Fibroblast of skin of abdomen (primary cell): ENCODE measurements around the gene KLLN.
"Not testable (repeated sequence)": the region's sequence is repeated elsewhere in the genome, so short reads cannot be mapped to it uniquely, and the experiment has no call there.

Experiments used
- DNase-seq: peaks from one replicate; pipeline ENCODE4 v3.0.0-alpha.2; 2013

KLLN gene

DNA sequence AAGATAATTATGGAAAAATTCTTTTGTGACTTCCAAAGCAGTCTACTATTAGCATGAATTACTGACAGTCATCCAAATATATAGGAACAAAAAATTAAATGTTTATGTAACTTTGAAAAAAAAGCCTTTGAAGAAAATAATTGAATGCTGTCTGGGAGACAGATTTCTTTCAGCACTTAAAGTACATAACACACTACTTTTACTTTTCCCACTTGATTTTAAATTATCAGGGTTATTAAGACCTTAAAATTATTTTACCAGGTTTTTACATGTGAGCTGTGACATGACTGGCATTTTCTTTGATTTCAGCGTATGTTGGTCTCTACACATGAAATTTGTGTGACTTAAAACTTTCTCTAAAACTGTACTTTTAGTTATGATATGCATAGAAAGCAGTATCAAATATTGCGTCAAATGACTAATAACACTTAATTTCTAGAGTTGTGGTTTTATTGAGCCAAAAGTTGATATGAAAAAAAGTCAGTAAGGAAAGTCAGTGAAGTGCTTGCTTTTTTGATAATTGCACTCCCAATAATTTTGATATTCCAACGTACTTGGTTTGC, 3.2 kb upstream of the KLLN start:
- no peak for DNase-seq

GRCh38 chr10:87865241-87865881, 2.0 kb upstream of the KLLN start:
- no peak for DNase-seq

GRCh38 chr10:87864496-87865059, 1.2 kb upstream of the KLLN start:
- no peak for DNase-seq

- not testable (repeated sequence) for DNase-seq
These were observed 690 bp upstream of the KLLN start for GRCh38 chr10:87863951-87864495.

GRCh38 chr10:87862679-87863052, 667 bp downstream of the KLLN start:
- DNase-seq = no peak

- DNase-seq = peak; percentile 99
These were observed 1.2 kb downstream of the KLLN start for GRCh38 chr10:87861953-87862678.

- peak; percentile 68 for DNase-seq
These were observed 1.8 kb downstream of the KLLN start for GRCh38 chr10:87861566-87861952.

DNA sequence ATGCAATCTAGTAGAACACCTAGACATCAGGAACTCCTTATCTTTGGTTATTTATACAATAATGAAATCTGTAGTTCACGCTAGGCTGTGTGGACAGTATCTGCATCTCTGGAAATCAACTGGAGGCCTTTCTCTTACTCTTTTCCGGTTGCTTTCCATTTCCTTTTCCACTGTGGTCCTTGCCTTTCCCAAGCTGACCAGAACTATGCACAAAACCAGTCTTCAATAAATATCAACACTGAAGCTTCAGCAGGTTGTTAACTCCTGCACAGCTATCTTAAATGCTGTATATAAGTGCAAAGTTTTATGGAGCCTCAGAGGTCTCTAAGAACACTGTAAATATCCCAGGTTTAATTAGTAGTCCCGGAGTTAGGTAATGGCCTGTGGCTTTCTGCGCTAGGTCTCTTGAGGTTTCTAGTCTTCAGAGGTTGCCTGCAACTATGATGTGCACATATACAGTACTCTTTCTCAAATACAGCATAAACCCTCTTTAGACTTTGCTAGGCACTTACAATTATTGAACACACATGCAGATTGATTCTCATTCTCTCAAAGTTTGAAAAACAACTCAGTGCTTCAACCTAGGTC, 2.4 kb downstream of the KLLN start:
- DNase-seq = no peak

DNA sequence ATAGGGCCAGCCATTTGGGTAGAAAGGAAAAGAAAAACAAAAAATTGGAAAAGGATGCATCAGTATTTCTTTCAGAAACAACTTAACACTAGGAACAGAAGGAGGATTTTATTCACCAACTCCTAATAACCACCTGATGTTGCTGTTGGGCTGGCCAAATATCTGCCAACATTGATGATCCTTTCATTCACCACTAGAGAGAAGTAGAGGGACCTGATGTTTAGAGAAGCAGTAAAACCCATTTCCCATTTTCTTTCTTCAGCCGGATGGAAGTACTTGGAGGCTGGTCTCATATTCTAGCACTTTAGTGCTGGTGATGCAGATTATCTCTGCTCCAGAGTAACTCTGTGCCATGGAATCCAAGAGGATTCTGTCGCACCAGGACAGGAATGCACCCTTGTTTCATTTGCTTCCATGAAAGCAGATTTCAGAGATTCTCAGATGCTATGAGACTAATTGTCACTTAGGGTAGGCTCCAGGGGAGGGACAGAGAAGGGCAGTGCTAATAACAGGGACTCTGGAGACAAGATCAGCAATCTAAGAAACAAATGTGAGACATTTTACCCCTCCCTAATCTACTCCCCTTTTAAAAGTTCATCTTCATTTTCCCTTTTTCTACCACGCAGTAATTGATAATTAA, 3.1 kb downstream of the KLLN start:
- DNase-seq = peak; percentile 81

DNA sequence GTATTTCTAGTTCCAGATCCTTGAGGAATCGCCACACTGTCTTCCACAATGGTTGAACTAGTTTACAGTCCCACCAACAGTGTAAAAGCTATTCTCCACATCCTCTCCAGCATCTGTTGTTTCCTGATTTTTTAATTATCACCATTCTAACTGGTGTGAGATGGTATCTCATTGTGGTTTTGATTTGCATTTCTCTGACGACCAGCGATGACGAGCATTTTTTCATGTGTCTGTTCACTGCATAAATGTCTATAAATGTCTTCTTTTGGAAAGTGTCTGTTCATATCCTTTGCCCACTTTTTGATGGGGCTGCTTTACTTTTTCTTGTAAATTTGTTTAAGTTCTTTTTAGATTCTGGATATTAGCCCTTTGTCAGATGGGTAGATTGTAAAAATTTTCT, 7.7 kb downstream of the KLLN start:
- DNase-seq = not testable (repeated sequence)

DNA sequence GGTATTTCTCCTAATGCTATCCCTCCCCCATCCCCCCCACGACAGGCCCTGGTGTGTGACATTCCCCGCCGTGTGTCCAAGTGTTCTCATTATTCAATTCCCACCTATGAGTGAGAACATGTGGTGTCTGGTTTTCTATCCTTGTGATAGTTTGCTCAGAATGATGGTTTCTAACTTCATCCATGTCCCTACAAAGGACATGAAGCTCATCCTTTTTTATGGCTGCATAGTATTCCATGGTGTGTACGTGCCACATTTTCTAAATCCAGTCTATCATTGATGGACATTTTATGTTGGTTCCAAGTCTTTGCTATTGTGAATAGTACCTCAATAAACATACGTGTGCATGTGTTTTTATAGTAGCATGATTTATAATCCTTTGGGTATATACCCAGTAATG, 8.1 kb downstream of the KLLN start:
- DNase-seq = not testable (repeated sequence)

- no peak for DNase-seq
These were observed 11.2 kb downstream of the KLLN start for GRCh38 chr10:87852089-87852488.

DNA sequence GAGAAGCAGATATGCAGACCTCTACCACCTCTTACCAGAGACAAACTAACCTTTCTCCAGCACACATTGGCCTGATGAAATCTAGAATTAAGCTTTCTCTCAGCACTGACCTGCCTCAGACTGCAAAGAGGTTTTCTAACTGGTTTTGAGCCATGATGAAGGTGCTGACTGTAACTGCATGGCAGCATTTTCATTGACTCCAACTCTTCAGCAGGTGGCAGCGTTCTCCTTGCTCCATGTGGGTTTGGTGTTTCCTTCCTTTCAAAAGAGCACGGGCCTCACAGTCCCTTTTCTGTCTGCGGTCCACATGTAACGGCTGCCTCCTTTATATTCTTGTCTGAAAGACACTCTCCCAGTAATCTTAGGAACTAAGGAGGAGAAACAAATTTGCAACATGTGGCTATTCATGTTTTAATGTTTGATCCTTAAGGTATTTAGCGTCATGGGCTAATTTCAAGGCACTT, 12.6 kb downstream of the KLLN start:
- peak; percentile 70 for DNase-seq

DNA sequence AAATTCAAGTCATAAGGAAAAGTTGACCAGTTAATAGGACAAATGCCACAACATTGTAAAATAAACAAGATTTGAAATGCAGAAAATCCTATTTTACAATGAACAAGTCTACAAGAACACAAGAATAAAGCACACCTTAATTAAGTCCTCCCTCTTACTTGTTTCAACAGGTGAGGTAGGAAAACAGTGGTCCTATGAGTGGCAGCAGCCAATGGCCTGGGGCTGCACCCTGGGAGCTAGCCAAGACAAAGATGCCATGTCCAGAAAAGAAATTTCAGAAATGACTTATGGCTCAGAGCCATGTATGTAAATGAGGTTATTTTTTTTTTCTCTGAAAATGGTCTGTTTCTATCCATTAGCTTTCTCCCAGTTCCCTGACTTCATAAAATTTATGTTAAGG, 14.3 kb downstream of the KLLN start:
- DNase-seq = no peak

GRCh38 chr10:87847550-87847949, 15.8 kb downstream of the KLLN start:
- DNase-seq = no peak

DNA sequence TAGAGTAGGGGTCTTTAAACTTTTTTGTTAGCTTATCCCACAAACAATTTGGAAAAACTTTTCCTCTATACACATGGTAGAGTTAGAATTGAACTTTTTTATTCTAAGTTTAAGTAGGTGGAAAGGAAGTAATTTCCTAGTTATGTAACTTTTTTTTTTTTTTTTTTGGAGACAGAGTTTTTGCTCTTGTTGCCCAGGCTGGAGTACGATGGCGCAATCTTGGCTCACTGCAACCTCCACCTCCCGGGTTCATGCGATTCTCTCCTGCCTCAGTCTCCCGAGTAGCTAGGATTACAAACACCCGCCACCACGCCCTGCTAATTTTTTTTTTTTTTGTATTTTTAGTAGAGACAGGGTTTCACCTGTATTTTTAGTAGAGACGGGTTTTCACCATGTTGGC, 16.6 kb downstream of the KLLN start:
- not testable (repeated sequence) for DNase-seq

DNA sequence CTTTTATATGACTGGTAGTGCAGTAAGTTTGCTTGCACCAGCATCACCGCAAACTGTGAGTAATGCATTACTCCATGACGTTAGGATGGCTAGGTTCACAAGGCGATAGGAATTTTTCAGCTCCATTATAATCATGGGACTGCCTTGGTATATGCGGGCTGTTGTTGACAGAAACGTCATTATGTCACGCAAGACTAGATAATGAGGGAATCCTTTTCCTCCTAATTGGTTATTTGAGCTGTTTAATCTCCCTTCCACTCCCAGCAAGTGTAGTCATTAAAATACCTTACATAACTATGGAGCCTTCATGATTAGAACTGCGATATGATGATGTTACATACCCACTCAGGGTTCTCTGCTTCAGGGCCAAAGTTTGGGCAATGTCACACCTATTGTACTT, 17.3 kb downstream of the KLLN start:
- no peak for DNase-seq

DNA sequence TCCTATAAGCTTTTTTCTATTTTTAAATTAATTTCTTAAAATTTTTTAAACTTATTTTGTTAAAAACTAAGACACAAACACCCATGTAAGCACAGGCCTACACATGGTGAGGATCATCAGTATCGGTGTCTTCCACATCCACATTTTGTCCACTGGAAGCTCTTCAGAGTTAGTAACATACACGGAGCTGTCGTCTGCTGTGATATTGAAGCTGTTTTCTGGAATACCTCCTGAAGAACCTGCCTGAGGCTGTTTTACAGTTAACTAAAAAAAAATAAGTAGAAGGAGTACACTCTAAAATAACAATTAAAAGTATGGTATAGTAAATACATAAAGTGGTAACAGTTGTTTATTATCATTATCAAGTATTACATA, 17.7 kb downstream of the KLLN start:
- DNase-seq = no peak

GRCh38 chr10:87844837-87845623, 18.3 kb downstream of the KLLN start:
- DNase-seq = peak; percentile 51

DNA sequence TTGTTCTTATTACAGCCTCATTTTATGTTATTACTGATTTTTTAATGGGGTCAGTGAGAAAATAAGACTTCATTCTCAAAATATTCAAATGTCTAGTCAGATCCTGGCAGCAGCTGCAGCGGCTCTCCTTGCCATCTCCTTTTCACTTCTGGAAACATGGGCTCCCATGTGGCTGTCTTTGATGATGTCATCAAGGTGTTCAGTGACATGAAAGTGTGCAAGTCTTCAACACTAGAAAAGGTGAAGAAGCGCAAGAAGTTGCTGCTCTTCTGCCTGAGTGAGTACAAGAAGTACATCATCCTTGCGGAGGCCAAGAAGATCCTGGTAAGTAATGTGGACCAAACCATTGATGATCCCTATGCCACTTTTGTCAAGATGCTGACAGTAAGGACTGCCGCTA, 19.6 kb downstream of the KLLN start:
- DNase-seq = no peak

- peak; percentile 78 for DNase-seq
These were observed 20.4 kb downstream of the KLLN start for GRCh38 chr10:87842776-87843497.
